NCI-H2171 treated with DMSO at 0.1 percent for 48 hours (cell line): ENCODE results near the gene RAB3D.
A peak's percentile ranks its signal among the peaks of the same experiment; 100 is the strongest.
"Not testable (repeated sequence)": the region's sequence is repeated elsewhere in the genome, so short reads cannot be mapped to it uniquely, and the experiment has no call there.

ENCODE experiments used
- DNase-seq: peaks from one replicate; lab custom pipeline; 2025; lab: John Stamatoyannopoulos, UW

Gene RAB3D

DNA sequence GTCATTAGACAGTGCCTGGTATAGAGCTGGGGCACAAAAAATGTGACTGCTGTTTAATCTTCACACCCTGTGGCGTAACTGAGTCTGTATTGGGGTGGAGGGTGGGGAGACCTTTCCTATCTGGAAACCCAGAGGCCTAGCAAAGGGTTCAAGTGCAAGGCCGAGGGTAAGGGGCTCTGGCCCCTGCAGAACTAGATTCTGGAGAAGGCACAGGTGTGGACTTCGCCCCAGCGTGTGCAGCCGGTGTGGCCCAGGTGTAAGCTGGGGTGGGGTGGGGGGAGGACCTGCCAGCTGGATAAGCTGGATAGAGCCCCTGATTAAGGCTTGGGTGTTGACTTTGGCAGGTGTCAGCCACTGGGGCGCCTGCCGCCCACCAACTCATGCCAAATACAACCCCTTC lies 1.3 kb downstream of the RAB3D start:
- no peak for DNase-seq

DNA sequence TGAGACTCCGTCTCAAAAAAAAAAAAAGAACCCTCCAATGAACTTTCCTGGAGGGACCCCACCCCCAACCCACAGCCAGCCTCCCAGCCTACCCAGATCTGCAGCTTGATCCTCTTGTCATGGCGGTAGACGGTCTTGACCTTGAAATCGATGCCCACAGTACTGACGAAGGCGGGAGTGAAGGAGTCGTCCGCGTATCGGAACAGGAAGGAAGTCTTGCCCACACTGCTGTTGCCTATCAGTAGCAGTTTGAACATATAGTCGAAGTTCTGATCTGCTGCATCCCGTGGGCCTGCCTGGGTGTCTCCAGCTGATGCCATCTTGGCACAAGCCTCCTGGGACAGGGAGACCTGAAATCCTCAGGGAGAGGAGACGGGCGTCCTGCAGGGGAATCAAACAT lies 2.4 kb downstream of the RAB3D start:
- no peak for DNase-seq

DNA sequence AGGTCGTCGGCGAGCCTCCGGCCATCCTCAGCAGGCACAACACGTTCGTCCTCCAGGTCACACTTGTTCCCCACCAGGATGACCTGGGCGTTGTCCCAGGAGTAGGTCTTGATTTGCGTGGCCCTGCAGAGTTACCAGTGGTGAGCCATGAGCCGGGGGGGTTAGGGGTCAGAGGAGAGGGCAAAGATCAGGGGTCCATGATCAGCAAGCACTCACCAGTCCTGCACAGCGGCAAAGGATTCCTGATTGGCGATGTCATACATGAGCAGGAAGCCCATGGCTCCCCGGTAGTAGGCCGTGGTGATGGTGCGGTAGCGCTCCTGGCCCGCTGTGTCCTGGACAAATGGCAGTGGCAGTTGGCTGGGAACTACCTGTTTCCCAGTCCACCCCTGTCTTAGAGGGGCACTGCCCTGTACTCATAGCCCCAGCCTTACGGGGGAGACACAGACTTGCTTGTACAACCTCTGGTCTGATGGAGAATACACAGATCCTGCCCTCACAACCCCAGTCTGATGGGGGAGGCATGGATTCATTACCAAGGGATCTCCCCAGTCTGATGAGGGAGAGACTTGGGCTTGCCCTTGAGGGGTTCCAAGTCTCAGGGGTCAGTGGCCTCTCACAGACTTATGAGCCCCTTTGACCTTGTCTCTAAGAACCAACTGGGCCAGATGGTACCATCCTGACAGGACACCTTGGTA lies 3.9 kb downstream of the RAB3D start:
- no peak for DNase-seq

DNA sequence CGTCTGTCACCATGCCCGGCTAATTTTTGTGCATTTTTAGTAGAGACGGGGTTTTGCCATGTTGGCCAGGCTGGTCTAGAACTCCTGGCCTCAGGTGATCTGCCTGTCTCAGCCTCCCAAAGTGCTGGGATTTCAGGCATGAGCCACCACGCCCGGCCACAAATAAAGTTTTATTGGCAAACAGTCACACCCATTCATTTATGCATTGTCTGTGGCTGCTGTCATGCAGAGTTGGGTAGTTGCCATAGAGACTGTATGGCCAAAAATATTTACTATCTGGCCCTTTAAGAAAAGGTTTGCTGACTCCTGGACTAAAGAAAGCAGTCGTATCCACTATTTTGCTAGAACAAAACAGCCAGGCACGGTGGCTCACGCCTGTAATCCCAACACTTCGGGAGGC lies 5.6 kb downstream of the RAB3D start:
- not testable (repeated sequence) for DNase-seq

DNA sequence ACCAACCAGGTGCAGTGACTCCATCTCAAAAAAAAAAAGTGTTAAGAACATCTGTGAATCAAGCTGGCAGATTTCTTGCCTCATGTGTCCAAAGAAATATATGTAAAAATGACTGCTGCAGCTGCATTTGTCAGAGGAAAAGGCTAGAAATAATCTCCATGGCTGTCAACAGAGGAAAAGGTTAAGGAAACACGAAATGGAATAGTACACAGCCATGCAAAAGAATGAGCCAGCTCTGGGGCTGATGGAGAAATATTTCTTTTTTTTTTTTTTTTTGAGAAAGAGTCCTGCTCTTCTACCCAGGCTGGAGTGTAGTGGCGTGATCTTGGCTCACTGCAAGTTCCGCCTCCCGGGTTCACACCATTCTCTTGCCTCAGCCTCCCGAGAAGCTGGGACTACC lies 6.6 kb downstream of the RAB3D start:
- peak; percentile 73 for DNase-seq

DNA sequence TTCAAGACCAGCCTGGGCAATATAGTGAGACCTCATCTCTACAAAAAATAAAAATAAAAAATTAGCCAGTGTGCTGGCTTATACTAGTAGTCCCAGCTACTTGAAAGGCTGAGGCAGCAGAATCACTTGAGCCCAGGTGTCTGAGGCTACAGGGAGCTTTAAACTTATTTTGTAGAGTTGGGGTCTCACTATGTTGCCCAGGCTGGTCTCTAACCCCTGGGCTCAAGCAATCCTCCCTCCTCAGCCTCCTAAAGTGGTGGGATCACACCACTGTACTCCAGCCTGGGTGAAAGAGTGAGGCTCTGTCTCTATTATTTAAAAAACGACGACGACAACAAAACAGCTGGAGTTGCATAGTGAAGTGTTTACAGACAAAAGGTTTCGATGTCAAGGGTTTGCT lies 8.0 kb downstream of the RAB3D start:
- no peak for DNase-seq

DNA sequence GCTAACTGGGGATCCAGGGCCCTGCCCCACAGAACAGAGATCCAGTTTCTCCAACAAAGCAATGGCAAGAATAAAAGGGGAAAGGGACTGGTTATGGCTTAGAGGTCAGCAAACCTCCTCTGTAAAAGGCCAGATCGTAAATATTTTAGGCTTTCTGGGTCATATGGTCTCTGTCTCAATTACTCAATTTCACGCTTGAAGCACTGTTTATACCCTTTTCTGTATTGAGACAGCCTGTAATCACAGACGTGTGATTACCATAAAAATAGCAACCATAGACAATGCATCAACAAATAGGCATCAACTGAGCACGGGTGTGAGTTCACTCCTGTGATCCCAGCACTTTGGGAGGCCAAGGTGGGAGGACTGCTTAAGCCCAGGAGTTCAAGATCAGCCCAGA lies 9.3 kb downstream of the RAB3D start:
- DNase-seq = no peak

DNA sequence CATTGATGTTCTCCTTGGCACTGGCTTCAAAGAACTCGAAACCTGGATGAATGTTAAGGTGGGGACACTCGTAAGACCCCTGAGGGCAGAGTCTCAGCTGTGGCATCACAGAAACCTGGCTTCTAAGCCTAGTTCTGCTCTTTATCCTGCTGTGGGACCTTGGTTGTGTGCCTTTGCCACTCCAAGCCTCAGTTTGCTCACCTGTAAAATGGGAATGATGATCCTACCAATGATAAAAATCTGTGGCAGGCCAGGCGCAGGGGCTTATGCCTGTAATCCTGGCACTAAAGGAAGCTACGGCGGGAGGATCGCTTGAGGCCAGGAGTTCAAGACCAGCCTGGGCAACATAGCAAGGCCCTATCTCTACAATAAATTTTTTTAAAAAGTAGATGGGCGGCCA lies 13.9 kb downstream of the RAB3D start:
- DNase-seq = no peak

DNA sequence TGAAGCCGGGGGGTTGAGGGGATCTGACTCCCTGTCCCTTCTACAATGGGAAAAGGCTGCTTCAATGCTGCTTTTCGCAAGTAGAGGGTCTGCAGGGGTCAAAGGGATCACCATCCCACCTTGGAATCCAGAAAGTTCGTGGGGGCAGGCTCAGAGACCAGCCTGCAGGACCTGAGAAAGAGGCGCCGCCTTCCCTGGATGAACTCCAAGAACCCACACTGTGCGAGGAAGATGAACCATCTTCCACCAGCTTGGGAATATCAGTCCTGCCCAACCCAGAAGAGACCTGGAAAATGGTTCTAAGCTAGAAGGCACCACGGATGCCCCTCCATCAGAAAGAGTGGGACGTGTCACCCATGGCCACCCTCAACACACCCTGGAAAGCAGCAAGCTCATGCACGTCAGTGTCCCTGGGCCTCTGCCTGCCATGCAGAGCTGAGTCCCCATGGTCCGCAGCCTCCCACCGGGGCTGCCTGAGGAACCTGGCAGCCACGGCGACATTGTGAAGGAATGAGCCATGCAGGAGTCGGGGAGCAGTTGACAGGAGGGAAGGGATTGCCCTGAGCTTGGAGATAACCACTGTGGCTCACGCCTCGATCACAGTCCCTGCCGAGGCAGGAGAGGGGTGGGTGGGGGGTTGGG lies 14.6 kb downstream of the RAB3D start:
- no peak for DNase-seq

DNA sequence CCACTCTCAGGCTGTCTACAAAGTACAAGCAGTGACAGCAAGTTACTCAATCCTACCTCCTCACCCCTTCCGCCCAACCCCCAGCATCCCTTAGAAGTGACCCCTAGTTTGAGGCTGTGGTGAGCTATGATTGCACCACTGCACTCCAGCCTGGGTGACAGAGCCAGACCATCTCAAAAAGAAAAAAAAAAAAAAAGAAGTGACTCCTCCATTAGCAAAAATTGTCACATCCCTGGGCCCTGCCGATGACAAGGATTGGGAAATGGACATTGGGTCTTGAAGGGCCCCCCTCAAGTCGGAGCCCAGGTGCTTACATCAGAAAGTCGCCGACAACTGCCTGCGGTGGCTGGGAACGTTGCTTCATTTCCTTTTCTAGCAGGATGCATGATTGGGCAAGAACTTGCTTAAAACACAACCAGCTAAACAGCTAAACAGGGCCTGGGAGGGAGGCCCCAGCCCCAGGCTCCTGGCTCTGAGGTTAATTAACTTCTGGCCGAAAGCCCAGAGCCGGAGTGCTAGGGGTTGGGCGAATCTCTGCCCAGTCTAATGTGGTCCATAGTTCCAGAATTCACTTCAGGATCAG lies 15.3 kb downstream of the RAB3D start:
- peak; percentile 52 for DNase-seq

DNA sequence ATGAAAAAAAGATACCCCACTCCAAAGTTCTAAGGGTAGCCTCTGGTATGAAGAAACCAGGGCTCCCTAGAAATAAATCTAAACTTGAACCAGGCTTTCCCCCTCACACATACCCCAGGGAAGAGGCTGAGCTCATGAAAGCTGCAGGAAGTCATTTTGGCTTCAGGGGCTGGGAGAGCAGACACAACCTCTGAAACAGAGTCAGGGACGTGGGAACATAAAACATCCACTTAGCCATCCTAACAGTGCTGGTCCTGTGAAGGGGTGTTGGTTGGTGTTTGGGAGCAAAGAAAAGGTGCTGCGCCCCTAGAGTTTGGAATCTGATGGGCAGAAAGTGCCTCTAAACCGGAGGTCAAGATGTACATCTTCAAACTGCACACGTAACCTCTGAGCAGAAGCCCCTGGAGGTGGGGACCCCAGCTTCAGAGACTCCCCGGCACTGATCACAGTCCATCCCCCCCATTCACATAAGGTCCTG lies 15.8 kb downstream of the RAB3D start:
- DNase-seq = no peak

DNA sequence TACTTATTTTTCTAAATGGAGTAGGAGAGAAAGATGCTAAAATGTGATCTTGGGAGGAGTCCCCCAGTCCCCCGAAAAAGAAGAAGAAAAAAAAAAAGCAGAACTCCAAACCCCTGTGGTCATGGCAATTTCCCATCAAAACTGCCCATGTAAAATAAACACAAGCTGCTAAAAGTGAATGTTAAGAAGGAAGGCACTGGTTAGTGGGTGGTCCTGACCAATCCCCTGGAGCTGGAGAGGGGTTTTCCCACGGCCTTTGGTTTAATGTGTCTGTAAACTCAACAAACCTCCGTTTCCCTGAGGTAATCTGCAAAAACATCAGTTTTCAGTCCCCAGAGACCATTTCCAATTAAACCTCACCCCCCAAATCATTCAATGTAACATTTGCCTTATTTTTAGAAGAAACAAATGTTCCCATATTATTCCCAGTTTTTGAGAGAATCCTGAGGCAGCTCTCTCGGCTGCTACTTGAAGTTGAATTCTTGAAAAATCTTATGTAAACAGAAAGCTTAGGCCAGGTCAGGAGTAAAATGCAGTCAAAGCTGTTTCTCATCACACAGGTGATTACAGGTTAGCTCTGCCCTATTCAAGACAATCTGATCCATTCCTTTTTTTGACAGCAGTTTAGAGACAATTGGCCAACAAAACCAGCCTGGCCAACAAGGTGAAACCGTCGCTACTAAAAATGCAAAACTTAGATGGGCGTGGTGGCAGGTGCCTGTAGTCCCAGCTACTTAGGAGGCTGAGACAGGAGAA lies 17.0 kb downstream of the RAB3D start:
- no peak for DNase-seq

DNA sequence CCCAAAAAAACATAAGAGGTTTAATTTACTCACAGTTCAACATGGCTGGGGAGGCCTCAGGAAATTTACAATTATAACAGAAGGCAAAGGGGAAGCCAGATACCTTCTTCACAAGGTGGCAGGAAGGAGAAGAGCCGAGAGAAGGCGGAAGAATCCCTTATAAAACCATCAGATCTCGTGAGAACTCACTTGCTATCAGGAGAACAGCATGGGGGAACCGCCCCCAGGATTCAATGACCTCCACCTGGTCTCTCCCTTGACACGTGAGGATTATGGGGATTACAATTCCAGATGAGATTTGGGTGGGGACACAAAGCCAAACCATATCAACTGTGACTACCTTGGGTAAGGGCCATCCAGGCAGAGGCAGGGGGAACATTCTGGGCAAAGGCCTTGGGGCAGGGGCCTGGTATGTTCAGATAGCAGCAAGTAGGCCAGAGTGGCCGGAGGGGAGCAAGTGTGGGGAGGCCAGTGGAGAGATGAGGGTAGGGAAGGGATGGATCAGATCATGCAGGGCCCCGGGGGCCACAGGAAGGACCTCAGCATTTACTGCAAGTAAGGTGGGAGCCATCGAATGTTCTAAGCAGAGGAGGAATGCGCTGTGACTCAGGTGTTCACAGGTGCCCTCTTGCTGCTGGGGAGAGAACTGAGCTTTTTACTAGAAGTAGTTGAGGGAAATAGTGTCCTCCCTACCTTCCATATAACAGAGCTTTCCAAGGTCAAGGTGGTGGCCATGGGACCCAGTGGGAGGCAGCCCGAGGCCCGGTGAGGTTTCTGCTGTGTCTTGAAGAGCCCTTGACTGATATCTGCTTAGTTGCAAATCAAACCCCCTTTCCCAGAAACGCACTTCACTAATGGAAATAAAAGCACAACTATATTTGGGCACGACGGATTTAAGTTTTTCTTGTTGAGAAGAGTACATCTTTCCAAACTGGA lies 18.0 kb downstream of the RAB3D start:
- DNase-seq = no peak

DNA sequence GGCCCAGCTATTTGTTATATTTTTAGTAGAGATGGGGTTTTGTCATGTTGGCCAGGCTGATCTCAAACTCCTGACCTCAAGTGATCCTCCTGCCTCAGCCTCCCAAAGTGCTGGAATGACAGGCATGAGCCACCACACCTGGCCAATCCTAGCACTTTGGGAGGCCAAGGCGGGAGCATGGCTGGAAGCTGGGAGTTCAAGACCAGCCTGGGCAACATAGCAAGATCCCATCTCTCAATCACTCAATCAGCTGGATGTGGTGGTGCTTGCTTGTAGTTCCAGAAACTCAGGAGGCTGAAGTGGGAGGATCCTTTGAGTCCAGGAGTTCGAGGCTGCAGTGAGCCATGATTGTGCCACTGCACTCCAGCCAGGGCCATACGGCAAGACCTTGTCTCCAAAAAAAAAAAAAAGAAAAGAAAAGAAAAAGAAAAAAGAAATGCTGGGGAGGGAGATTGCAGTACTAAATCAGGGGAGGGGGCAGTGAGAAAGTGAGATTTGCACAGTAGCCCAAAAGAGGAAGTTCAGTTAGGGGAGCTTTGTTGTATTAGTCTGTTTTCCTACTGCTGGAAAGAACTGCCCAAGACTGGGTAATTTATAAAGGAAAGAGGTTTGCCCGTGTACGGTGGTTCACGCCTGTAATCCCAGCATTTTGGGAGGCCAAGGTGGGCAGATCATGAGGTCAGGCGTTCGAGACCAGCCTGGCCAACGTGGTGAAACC lies 19.0 kb downstream of the RAB3D start:
- not testable (repeated sequence) for DNase-seq

DNA sequence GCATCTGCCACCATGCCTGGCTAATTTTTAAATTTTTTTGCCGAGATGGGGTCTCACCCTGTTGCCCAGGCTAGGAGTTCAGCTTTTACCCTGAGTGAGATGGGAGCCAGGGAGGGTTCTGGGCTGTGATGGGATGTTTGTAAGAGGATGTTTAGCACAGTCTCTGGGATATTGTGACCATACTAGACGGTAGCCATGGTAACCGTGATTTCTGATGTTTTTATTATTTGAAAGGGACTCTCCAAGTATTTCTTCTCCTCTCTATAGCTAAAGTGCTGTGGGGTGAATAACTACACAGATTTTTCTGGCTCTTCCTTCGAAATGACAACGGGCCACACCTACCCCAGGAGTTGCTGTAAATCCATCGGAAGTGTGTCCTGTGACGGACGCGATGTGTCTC lies 33.1 kb downstream of the RAB3D start:
- no peak for DNase-seq

DNA sequence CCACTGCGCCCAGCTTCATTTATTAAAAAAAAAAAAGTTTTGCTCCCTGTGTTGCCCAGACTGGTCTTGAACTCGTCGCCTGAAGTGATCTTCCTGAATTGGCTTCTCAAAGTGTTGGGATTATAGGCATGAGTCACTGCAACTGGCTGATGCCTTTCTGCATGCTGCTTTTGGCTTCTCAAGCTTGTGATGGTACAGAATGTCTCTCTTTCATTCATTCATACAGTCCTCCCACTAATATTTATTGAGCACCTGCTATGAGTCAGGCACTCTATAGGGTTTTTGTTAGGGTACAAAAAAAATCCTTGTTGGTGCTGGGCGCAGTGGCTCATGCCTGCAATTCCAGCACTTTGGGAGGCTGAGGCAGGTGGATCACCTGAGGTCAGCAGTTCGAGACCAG lies 34.5 kb downstream of the RAB3D start:
- no peak for DNase-seq

DNA sequence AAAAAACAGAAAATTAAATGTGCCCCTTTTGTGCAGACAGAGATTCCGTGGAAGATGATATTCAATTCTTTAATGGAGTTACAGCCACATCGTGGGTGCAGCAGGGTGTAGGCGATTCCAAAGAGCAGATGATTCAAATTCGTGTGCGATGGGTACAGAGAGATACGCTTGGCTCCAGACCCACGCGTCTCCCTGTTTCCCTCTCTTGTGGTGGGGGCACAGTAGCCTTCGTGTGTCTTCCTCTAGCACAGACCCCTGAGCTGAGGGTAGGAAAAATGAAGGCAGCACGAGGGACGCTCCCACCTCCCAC lies 38.7 kb downstream of the RAB3D start:
- no peak for DNase-seq

DNA sequence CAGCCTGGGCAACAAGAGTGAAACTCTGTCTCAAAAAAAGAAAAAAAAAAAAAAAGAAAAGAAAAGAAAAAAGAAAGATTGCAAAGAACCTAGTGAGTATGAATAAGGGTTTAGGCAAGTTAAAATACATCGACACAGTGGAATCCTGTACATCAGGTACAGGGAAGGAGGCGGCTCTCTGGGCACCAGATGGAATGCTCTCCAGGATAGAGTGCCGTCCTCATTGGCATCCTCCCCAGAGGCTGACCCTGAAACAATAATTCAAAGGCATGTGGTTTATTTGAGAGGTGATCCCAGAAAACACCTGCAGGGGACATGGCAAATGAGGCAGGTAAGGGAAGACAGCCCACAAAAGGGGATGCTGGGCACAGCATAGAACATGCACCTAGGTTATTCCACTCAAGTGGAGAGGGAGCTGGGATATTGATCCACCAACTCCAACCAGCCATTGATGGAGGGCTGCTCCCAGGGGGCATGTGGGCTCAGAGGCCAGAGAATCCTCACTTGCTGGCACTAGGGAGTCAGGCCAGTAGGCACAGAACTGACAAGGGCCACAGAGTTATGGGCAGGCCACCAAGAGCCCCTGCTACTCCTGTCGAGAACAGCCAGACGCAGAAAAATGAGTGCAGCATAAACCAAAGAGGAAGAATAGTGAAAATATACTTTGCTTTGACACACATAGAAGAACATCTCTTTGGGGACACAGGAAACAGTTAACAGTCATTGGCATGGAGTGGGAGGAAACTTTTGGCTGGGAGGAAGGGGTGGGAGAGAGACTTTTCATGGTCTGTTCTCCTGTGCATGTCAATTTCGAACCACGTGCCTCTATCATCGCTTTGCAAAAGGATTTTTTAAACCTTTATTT lies 39.3 kb downstream of the RAB3D start:
- peak; percentile 18 for DNase-seq

DNA sequence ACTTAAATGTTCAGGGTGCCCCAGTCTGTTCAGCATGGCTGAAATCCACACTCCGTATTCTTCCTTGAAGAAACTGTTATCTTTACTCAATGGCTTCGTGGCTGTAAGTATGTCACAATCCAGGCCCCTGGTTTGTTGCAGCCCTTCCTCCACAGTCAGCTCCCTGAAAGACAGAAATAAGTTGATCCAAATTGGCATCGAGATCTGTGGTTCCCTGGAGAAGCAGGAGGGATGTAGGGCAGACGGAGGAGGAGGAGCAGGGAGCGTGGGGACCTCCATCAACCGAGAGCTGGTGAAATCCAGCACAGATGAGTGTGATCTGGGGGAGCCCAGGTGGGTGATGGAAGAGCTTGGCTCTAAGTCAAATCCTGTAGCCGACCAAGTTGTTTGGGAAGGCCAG lies 43.2 kb downstream of the RAB3D start:
- DNase-seq = no peak

DNA sequence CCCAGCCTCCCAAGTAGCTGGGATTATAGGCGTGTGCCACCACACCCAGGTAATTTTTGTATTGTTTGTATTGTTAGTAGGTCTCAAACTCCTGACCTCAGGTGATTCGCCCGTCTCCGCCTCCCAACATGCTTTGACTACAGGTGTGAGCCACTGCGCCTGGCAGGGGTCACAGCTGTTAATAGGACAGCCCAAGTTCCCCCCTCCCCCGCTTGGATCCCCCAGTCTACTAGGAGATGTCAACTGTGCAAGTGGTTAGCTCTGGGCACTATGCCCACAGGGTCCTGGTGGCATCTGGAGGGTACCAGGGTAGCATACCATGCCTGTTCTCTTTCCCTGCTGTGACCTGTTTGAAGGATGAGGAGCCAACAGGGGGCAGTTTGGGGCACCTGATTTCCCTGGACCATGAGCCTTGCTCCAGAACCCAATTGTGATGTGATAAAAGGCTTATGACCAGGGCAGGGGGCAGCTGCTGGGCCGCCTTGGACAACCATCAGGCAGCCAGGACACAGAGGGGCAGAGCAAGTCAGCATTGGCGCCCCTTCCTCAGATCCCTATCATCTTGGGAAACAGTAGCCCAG lies 43.7 kb downstream of the RAB3D start, which contains the start of gene TSPAN16:
TSS of gene TSPAN16 (plus strand) at position 496 of the 581 bp plus-strand sequence. CDS start 138 bp downstream, outside the sequence.
- no peak for DNase-seq
